ENCODE results near the gene CDKL2. TPM values are rescaled to one million over a fixed set of nuclear protein-coding genes. Genes with fewer than 3 reads are reported as not detected.

CDKL2 gene
- total RNA-seq, 2 donors from 2014 or later: 1.6 to 4.6 TPM

DNA sequence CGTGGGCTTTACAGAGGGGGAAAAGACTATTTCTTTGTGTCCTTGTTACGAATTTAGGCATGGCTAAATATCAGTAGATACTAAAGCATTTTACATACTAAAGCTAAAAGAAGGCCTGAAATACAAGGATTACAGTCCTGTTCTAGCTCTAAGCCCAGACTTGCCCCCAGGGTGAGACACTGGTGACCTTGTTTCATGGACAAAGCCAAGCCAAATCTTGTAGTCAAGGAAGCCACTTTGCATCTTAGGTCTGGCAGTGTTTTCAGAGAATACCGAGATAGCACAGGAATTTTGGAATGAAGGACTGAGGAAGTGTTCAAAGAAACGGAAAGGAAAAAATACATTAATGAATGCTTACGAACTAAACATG is 43.6 kb upstream of the CDKL2 start:
- no peaks in the 10 kb centered on the region for H3K36me3 ChIP-seq (replicated peaks in 1 of 2; ENCODE audit: insufficient read depth in 1 of 2, low read depth in 2 of 2)
- peak overlapping the region in 1 of 2 donors; percentile 75 for H3K4me3 ChIP-seq
- peak overlapping the region; percentile 88 to 96 (median 92) for H3K27ac ChIP-seq
- DNase-seq (no peak), ATAC-seq (no peak)
- peaks cover 32% of the 10 kb centered on the region for H3K4me1 ChIP-seq
- no peaks in the 10 kb centered on the region for H3K27me3 ChIP-seq
- 24 to 28% methylated on average over 5 of the region's 5 CpGs for WGBS, 2 donors
- no peaks in the 10 kb centered on the region for H3K9me3 ChIP-seq
- intact Hi-C loops (cut with DNase I): loop anchor here (10.0 kb wide), 1 partner anchor 51 kb away; the partner anchor contains the start of gene USO1
- TF ChIP-seq, protein P1, sequence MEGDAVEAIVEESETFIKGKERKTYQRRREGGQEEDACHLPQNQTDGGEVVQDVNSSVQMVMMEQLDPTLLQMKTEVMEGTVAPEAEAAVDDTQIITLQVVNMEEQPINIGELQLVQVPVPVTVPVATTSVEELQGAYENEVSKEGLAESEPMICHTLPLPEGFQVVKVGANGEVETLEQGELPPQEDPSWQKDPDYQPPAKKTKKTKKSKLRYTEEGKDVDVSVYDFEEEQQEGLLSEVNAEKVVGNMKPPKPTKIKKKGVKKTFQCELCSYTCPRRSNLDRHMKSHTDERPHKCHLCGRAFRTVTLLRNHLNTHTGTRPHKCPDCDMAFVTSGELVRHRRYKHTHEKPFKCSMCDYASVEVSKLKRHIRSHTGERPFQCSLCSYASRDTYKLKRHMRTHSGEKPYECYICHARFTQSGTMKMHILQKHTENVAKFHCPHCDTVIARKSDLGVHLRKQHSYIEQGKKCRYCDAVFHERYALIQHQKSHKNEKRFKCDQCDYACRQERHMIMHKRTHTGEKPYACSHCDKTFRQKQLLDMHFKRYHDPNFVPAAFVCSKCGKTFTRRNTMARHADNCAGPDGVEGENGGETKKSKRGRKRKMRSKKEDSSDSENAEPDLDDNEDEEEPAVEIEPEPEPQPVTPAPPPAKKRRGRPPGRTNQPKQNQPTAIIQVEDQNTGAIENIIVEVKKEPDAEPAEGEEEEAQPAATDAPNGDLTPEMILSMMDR (IDR thresholded peaks at IDR 0.05): no peak
- TF ChIP-seq POLR2A (IDR thresholded peaks at IDR 0.05): no peak

DNA sequence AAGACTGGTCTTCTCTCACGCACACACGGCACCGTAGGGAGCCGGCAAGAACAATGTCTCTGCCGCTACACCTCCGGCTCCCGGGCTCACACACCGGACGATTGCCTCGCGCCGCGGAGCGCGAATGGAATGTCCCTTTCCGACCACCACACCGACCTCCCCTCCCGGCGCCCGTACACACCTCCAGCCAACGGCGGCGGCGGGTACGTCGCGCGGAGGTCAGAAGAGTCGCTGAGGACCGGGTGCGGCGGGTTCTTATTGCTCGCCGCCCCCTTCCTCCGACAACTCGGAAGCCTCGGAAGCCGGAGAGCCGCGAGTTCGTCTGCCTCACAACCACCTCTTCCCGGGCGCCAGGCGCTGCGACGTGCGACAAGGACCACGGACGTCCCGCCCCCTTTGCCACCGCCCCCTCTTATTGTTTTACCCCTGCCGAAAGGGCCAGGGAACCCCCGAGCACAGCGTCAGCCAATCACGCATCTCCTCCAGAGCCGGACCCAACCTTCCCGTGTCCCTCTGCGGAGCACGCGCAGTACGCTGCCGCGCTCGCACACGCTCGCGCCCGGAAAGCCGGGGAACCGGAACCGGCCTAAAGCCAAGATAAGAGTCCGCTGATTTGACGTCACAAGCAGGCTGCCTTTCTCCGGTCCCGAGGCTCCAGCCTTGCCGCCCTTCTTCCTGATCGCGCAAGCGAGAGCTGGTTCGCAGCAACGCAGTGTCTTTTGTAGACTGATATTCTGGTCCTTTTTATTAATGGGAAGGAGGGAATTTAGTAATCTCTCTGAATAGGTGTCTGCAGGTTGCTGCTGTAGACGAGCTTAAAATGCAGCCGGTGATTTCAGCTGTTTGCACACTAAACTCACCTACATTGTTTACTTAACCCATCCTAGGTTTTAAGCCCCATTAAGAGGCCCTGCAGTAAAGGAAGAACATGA is 43.0 kb upstream of the CDKL2 start, which contains the start of gene G3BP2:
Gene G3BP2 (minus strand): TSS at position 385 of the 932 bp plus-strand sequence. CDS start 11,386 bp downstream, outside the sequence.
- WGBS, 2 donors: 0 to 1% methylated on average over 14 to 73 of the region's 83 CpGs
- intact Hi-C loops (cut with DNase I): loop anchor here (10.0 kb wide), 1 partner anchor 52 kb away; the partner anchor contains the start of gene USO1
- peak; percentile 99 for ATAC-seq
- Histone ChIP-seq H3K4me1 (peaks cover 33% of the 10 kb centered on the region), H3K36me3 (replicated peaks in 1 of 2; ENCODE audit: insufficient read depth in 1 of 2, low read depth in 2 of 2) (no peaks in the 10 kb centered on the region), H3K27me3 (no peaks in the 10 kb centered on the region), H3K9me3 (no peaks in the 10 kb centered on the region), H3K4me3 (peak within 1 kb of the TSS; percentile 75 to 93), H3K27ac (peak within 1 kb of the TSS; percentile 88 to 96 (median 92))
- TF ChIP-seq, protein P1 (IDR thresholded peaks at IDR 0.05): peak in 1 of 7 experiments; percentile 12
- TF ChIP-seq POLR2A (IDR thresholded peaks at IDR 0.05): peak; percentile 91 to 97 (median 97)
- DNase-seq: peak; percentile 98 to 99 (median 98)

DNA sequence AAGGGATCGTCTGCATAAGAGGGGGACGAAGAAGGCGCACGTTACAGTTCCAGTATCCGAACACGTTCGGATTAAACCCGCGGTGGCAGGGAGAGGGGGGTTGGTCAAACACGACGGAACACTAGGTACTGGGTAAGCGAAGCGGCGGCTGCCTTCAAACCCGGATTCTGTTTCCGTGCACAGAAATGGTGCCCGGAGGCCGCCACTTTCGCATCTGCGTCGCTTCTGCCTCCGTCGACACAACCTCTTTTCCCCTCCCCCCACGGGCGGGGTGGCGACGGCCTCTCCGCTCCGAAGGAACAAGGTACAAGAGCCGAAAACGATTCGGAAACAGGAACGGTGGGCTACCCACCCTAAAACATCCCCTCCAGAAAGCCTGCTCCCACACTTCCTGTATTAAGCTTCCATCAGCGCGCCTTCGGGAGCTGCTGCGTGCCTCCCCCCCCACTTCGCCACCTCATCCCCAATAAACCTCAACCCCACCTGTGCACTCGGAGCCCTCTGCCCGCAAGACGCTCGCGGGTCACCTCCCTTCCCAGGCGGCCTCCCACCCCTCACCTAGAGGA is 42.2 kb upstream of the CDKL2 start:
- H3K27me3 ChIP-seq: no peaks in the 10 kb centered on the region
- WGBS, 2 donors: 0 to 1% methylated on average over 44 of the region's 44 CpGs
- intact Hi-C loops (cut with DNase I): loop anchor here (10.0 kb wide), 1 partner anchor 52 kb away; the partner anchor contains the start of gene USO1
- H3K4me1 ChIP-seq: peaks cover 40% of the 10 kb centered on the region
- peak overlapping the region; percentile 75 to 93 for H3K4me3 ChIP-seq
- DNase-seq (peak; percentile 59 to 70 (median 66)), ATAC-seq (peak; percentile 21)
- H3K36me3 ChIP-seq (replicated peaks in 1 of 2; ENCODE audit: insufficient read depth in 1 of 2, low read depth in 2 of 2): no peaks in the 10 kb centered on the region
- peak overlapping the region; percentile 88 to 96 (median 92) for H3K27ac ChIP-seq
- TF ChIP-seq POLR2A (IDR thresholded peaks at IDR 0.05): no peak
- TF ChIP-seq, protein P1 (IDR thresholded peaks at IDR 0.05): no peak
- no peaks in the 10 kb centered on the region for H3K9me3 ChIP-seq

DNA sequence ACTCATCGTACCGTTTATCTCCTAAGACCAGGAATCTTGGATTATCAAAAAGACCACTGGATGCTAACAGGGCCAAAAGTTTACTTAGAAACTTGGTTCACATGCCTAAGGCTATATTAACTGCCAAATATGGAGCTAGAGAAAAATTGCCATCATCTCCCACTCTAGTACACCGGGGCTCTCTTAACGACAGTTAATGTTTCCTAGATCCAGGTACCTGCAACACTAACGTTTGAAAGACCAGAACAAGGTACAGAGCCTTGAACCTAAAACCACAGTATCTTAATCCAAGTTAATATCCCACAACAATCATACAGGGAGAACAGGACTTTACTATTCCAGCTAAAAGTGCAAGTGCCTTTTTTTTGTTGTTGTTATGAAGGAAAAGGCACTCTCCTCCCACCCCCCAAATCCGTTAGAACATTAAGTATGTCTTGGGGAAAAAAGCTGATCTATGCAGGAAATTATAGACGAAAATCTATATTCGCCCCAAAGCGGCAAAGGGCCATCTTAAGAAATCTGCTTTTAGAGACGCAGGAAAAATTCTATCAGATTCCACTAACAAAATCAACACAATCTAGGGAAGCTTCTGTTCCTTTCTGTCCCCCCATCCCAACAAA is 41.6 kb upstream of the CDKL2 start:
- Histone ChIP-seq H3K27me3 (no peaks in the 10 kb centered on the region), H3K4me1 (peaks cover 43% of the 10 kb centered on the region), H3K9me3 (no peaks in the 10 kb centered on the region), H3K4me3 (peak overlapping the region; percentile 75 to 93), H3K36me3 (replicated peaks in 1 of 2; ENCODE audit: insufficient read depth in 1 of 2, low read depth in 2 of 2) (no peaks in the 10 kb centered on the region), H3K27ac (peak overlapping the region; percentile 88 to 96 (median 92))
- 7 to 9% methylated on average over 10 of the region's 10 CpGs for WGBS, 2 donors
- intact Hi-C loops (cut with DNase I): loop anchor here (10.0 kb wide), 1 partner anchor 53 kb away; the partner anchor contains the start of gene USO1
- ATAC-seq (no peak), DNase-seq (no peak)
- TF ChIP-seq, protein P1 (IDR thresholded peaks at IDR 0.05): no peak
- TF ChIP-seq POLR2A (IDR thresholded peaks at IDR 0.05): no peak

Measured in body of pancreas (tissue), 4 donors.